K562 (cell line): ENCODE measurements around the gene CSNK1G2. TPM values are rescaled to one million over a fixed set of nuclear protein-coding genes. Genes with fewer than 3 reads are reported as not detected.

Source experiments
- ATAC-seq: fragments of 200-7000 bp; cut with Tn5 transposase; 3 replicates; pipeline ENCODE4 v1.9.1; 2020; ENCODE audit warnings: moderate library complexity
- BruUV-seq: library from RNA; stranded (reverse); fragments of 400-500 nt; replicated peaks from 2 replicates; lab custom pipeline; 2021; lab: Mats Ljungman, UMichigan
- CTCF ChIA-PET: fragments of 300-600 bp; formaldehyde crosslinking; extraction: SDS; loops from one replicate; lab custom pipeline; 2021; ENCODE audit warnings: low intra/inter-chr PET ratio; lab: Yijun Ruan, JAX
- POLR2A ChIA-PET: fragments of 300-600, 350-650 bp; sonication (Branson Sonifier 250); formaldehyde crosslinking; extraction: SDS; loops from one replicate; lab custom pipeline; 2021; ENCODE audit warnings: antibody characterized with exemption, inconsistent platforms; lab: Yijun Ruan, JAX
- DNase-seq, 4 experiments: peaks; one replicate each; pipeline versions ENCODE4 v3.0.0 to v3.0.0-alpha.2; 2011 to 2018; ENCODE audit warnings: low spot score in 3 of 4, mixed read lengths in 3 of 4; ENCODE audit errors: extremely low read depth in 1 of 4
- FAIRE-seq: peaks from 2 replicates; lab custom pipeline; 2011; peaks lifted over from hg19 to GRCh38; lab: Jason Lieb, UNC
- H2AFZ ChIP-seq: 2 replicates; pipeline ENCODE4 v1.6.0; 2011; ENCODE audit warnings: low read depth, low read length, control low read depth, inconsistent platforms
- H3K27ac ChIP-seq: fragments of 200-600 bp; 3 replicates; pipeline ENCODE4 v1.8.0; 2011; ENCODE audit warnings: low read depth, mild to moderate bottlenecking, control low read depth, inconsistent platforms, low read length, moderate library complexity, mixed read lengths; ENCODE audit errors: extremely low read depth
- H3K27me3 ChIP-seq, 2 experiments: fragments of 300-600 bp in 1 of 2; 2 replicates in 1 of 2; 3 replicates in 1 of 2; pipeline versions ENCODE4 v1.6.0 to v1.8.0; 2011; ENCODE audit warnings: inconsistent platforms in 2 of 2, low read length in 2 of 2, mild to moderate bottlenecking in 1 of 2, mixed read lengths in 1 of 2, moderate library complexity in 1 of 2; ENCODE audit not compliant: control insufficient read depth in 2 of 2, insufficient read depth in 2 of 2
- H3K36me3 ChIP-seq: fragments of 300-600 bp; 3 replicates; pipeline ENCODE4 v1.8.0; 2011; ENCODE audit warnings: mild to moderate bottlenecking, low read length, inconsistent platforms; ENCODE audit not compliant: control insufficient read depth, insufficient read depth
- H3K4me1 ChIP-seq, 2 experiments: fragments of 200-600 bp in 1 of 2; replicated peaks in 1 of 2; 2 replicates in 1 of 2; 3 replicates in 1 of 2; pipeline versions ENCODE4 v1.5.1 to v1.8.0; 2011; ENCODE audit warnings: inconsistent platforms in 2 of 2, low read length in 2 of 2, mild to moderate bottlenecking in 1 of 2, mixed read lengths in 1 of 2, moderate library complexity in 1 of 2; ENCODE audit not compliant: control insufficient read depth in 2 of 2, insufficient read depth in 2 of 2
- H3K4me2 ChIP-seq: 2 replicates; pipeline ENCODE4 v1.6.1; 2011; ENCODE audit warnings: low read length, control low read depth, inconsistent platforms, mixed read lengths; ENCODE audit not compliant: insufficient read depth
- H3K4me3 ChIP-seq: fragments of 200-600 bp; sonication (generic), shearing (Covaris generic); 2 replicates; pipeline ENCODE4 v1.5.1; 2016; ENCODE audit warnings: control low read depth, inconsistent platforms
- H3K79me2 ChIP-seq: fragments of 200-600 bp; 3 replicates; pipeline ENCODE4 v1.8.0; 2011; ENCODE audit warnings: low read length, inconsistent platforms; ENCODE audit not compliant: control insufficient read depth, insufficient read depth
- H3K9ac ChIP-seq, 2 experiments: 2 replicates each; pipeline versions ENCODE4 v1.6.0 to v1.6.1; 2011; ENCODE audit warnings: low read depth in 2 of 2, low read length in 2 of 2, control low read depth in 1 of 2, inconsistent platforms in 1 of 2, mild to moderate bottlenecking in 1 of 2, mixed read lengths in 1 of 2; ENCODE audit not compliant: insufficient read depth in 1 of 2
- H3K9me1 ChIP-seq: one replicate; pipeline ENCODE4 v1.6.0; 2011; ENCODE audit warnings: inconsistent platforms, mild to moderate bottlenecking, low read length, moderate library complexity; ENCODE audit not compliant: control insufficient read depth, insufficient read depth
- H3K9me3 ChIP-seq: replicated peaks from 2 replicates; pipeline ENCODE4 v1.5.1; 2011; ENCODE audit warnings: low read depth, low read length, inconsistent platforms; ENCODE audit not compliant: control insufficient read depth, insufficient read depth
- H4K20me1 ChIP-seq: replicated peaks from 2 replicates; pipeline ENCODE4 v1.6.1; 2011; ENCODE audit warnings: low read length, inconsistent platforms, mixed read lengths; ENCODE audit not compliant: control insufficient read depth, insufficient read depth
- HOXB6 ChIP-seq: fragments of 250-450 bp; sonication (Bioruptor Pico); IDR thresholded peaks from 2 replicates; pipeline ENCODE4 v1.5.1; 2022; ENCODE audit warnings: mild to moderate bottlenecking, borderline replicate concordance
- POLR2G ChIP-seq: fragments of 200-400 bp; formaldehyde crosslinking; IDR thresholded peaks from 2 replicates; pipeline ENCODE4 v1.6.1; 2017; ENCODE audit warnings: low read depth, mild to moderate bottlenecking, antibody characterized with exemption, low read length, moderate library complexity
- RBFOX2 ChIP-seq: fragments of 200-400 bp; formaldehyde crosslinking; IDR thresholded peaks from 2 replicates; pipeline ENCODE4 v1.6.1; 2017; ENCODE audit warnings: low read depth, mild to moderate bottlenecking, low read length, moderate library complexity
- WGBS: fragments of 100-300 bp; shearing (Covaris generic); methylation state at CpG from one replicate; pipeline ENCODE4 v1.1.6; 2016; ENCODE audit warnings: low coverage, mixed read lengths; ENCODE audit not compliant: insufficient coverage; ENCODE audit errors: missing lambda C conversion rate; 5-methylcytosine and 5-hydroxymethylcytosine counted together
- in situ Hi-C: fragments of 300-500 bp; cut with MboI; formaldehyde crosslinking; loops from 4 replicates; pipeline ENCODE4 v1.15.0; 2018; ENCODE audit warnings: inconsistent platforms, mixed read lengths
- intact Hi-C: fragments of 100-400 bp; cut with micrococcal nuclease; formaldehyde crosslinking; loops from 2 replicates; pipeline ENCODE4 v1.14.2; 2022
- polyA plus RNA-seq, 8 experiments: library from polyadenylated mRNA; depleted of rRNA in 4 of 8; stranded (reverse) in 5 of 8; unstranded in 3 of 8; fragments of >200 nt; fragmentation: Nextera tagmentation in 2 of 8; fragmentation: Illumina TruSeq in 1 of 8; extraction: Ambion mirVana in 2 of 8; extraction: Trizol in 1 of 8; gene quantifications; 2 replicates each; pipeline versions ENCODE4 v1.2.1 to v1.2.3, GENCODE V29; 2011 to 2014; ENCODE audit warnings: inconsistent platforms in 1 of 8, missing spikeins in 1 of 8
- total RNA-seq, 7 experiments: library from RNA; depleted of rRNA in 6 of 7; stranded (reverse); fragments of >200 nt in 6 of 7; fragmentation: Illumina TruSeq in 2 of 7; extraction: Trizol in 2 of 7; gene quantifications; 2 replicates each; pipeline versions ENCODE4 v1.2.1 to v1.2.3, GENCODE V29; 2011 to 2021; ENCODE audit warnings: low replicate concordance in 1 of 7

CSNK1G2 gene
- total and polyA plus RNA-seq, 9 of the 15 experiments (the other 6 are each of a cell fraction or from before 2014, with no cell fraction given) = 0.48 to 119 (median 49.5) TPM

GRCh38 chr19:1947651-1948209 lies 6.8 kb downstream of the CSNK1G2 start:
- POLR2A ChIA-PET = interaction anchor here (0.6 to 1.1 kb wide), 2 partner anchors 11 to 291 kb away, joined by 3 to 4 read pairs; no protein-coding TSS in a partner anchor
- CTCF ChIA-PET = no interaction called here
- ATAC-seq (no peak), FAIRE-seq (no peak), DNase-seq (no peak)
- no peaks in the 10 kb centered on the region for H3K9me3 ChIP-seq
- peaks cover 46% of the 10 kb centered on the region; the same call in 2 of the 3 replicates for H3K36me3 ChIP-seq
- in situ Hi-C loops = no loop called here
- H3K27ac ChIP-seq = no peak overlapping the region
- H3K4me3 ChIP-seq = no peak overlapping the region
- no peak overlapping the region; a peak in 1 of 4 replicates for H3K9ac ChIP-seq
- H3K27me3 ChIP-seq = no peaks in the 10 kb centered on the region
- TF ChIP-seq HOXB6 = no peak
- TF ChIP-seq POLR2G = peak; percentile 20; the same call in 1 of the 2 replicates
- TF ChIP-seq RBFOX2 = peak; percentile 27; the same call in 1 of the 2 replicates
- no peak overlapping the region for H2AFZ ChIP-seq
- intact Hi-C loops = no loop called here
- peaks cover 33% of the 10 kb centered on the region for H4K20me1 ChIP-seq
- H3K4me1 ChIP-seq = peaks cover 8 to 63% of the 10 kb centered on the region in 2 experiments
- peaks cover 5% of the 10 kb centered on the region for H3K9me1 ChIP-seq
- no TSS peak for BruUV-seq
- H3K79me2 ChIP-seq = peaks cover 87% of the 10 kb centered on the region
- WGBS = 91% methylated on average over 25 of the region's 34 CpGs
- no peak overlapping the region for H3K4me2 ChIP-seq
